Smooth muscle cell of the pulmonary artery (primary cell): ENCODE measurements around the gene PTPRCAP. TPM values are rescaled to one million over a fixed set of nuclear protein-coding genes. Genes with fewer than 3 reads are reported as not detected.

ENCODE experiments used
- total RNA-seq: library from RNA; depleted of rRNA; stranded (reverse); fragments of >200 nt; gene quantifications from 2 replicates; pipeline ENCODE4 v1.2.3, GENCODE V29; 2014

PTPRCAP gene
- 0.17 and 0.46 TPM in 2 replicates for total RNA-seq

GRCh38 chr11:67437082-67437808, at the start of gene PTPRCAP:
Gene PTPRCAP (minus strand): TSS chr11:67437682. CDS start chr11:67437619, 63 bp downstream.

GRCh38 chr11:67482827-67483798, 45.6 kb upstream of the PTPRCAP start, which contains the start of gene AIP:
Gene AIP (plus strand): TSS chr11:67483026. CDS start chr11:67483159, 133 bp downstream.

GRCh38 chr11:67468759-67469507, 31.5 kb upstream of the PTPRCAP start, which contains the start of gene TMEM134:
Gene TMEM134 (minus strand): TSS chr11:67469251. CDS start chr11:67469192, 59 bp downstream.

GRCh38 chr11:67455054-67455453, 17.6 kb upstream of the PTPRCAP start, which contains the start of gene CABP4:
Gene CABP4 (plus strand): TSS chr11:67455354. CDS start chr11:67455424, 70 bp downstream.

GRCh38 chr11:67452141-67452952, 14.9 kb upstream of the PTPRCAP start, which contains the start of gene GPR152:
Gene GPR152 (minus strand): TSS chr11:67452729. CDS start chr11:67452724, 5 bp downstream.

GRCh38 chr11:67428052-67429001, 9.2 kb downstream of the PTPRCAP start, which contains the start of gene RPS6KB2:
Gene RPS6KB2 (plus strand): TSS chr11:67428494. CDS start chr11:67428546, 52 bp downstream.

GRCh38 chr11:67415501-67416304, 21.8 kb downstream of the PTPRCAP start, which contains the start of gene CARNS1:
Gene CARNS1 (plus strand): TSS chr11:67415678. CDS start chr11:67416200, 522 bp downstream.

GRCh38 chr11:67401495-67402191, 35.8 kb downstream of the PTPRCAP start, which contains the start of gene PPP1CA:
Gene PPP1CA (minus strand): TSS chr11:67401858. CDS start chr11:67401782, 76 bp downstream.

GRCh38 chr11:67391304-67392182, 45.9 kb downstream of the PTPRCAP start, which contains the start of gene RAD9A:
Gene RAD9A (plus strand): TSS chr11:67391986. CDS start chr11:67392045, 59 bp downstream.

Other genes starting within 250 kb of the PTPRCAP start
- 38.8 and 44.9 TPM in 2 replicates for gene GRK2, start 171.2 kb downstream of the PTPRCAP start, total RNA-seq
- 31.9 and 57.9 TPM in 2 replicates for gene ANKRD13D, start 148.4 kb downstream of the PTPRCAP start, total RNA-seq
- gene SSH3, start 134.2 kb downstream of the PTPRCAP start, total RNA-seq, result 13.4 and 16.8 TPM in 2 replicates
- gene POLD4, start 84.1 kb downstream of the PTPRCAP start, total RNA-seq, result 39.9 and 47.6 TPM in 2 replicates
- gene CLCF1, start 64.1 kb downstream of the PTPRCAP start, total RNA-seq, result 4.4 and 5.3 TPM in 2 replicates
- gene RAD9A, start 45.7 kb downstream of the PTPRCAP start, total RNA-seq, result 6.9 and 9.8 TPM in 2 replicates
- 102 and 108 TPM in 2 replicates for gene PPP1CA, start 35.8 kb downstream of the PTPRCAP start, total RNA-seq
- gene TBC1D10C, start 33.6 kb downstream of the PTPRCAP start, total RNA-seq, result not detected in 2 replicates
- gene CARNS1, start 22.0 kb downstream of the PTPRCAP start, total RNA-seq, result 0.59 and 0.69 TPM in 2 replicates
- gene RPS6KB2, start 9.2 kb downstream of the PTPRCAP start, total RNA-seq, result 33.7 and 36.5 TPM in 2 replicates
- 88.7 and 110 TPM in 2 replicates for gene CORO1B, start 5.8 kb upstream of the PTPRCAP start, total RNA-seq
- gene GPR152, start 15.0 kb upstream of the PTPRCAP start, total RNA-seq, result not detected in 2 replicates
- gene CABP4, start 17.7 kb upstream of the PTPRCAP start, total RNA-seq, result under 0.01 TPM in 1 of 2 replicates, not detected in the other
- gene TMEM134, start 31.6 kb upstream of the PTPRCAP start, total RNA-seq, result 51.5 and 53.7 TPM in 2 replicates
- 77.1 and 89.2 TPM in 2 replicates for gene AIP, start 45.3 kb upstream of the PTPRCAP start, total RNA-seq
- gene PITPNM1, start 67.7 kb upstream of the PTPRCAP start, total RNA-seq, result 26.5 and 36.7 TPM in 2 replicates
- 18.4 and 25.0 TPM in 2 replicates for gene CDK2AP2, start 70.5 kb upstream of the PTPRCAP start, total RNA-seq
- not detected in 2 replicates for gene CABP2, start 85.8 kb upstream of the PTPRCAP start, total RNA-seq
- gene GSTP1, start 146.1 kb upstream of the PTPRCAP start, total RNA-seq, result 551 and 670 TPM in 2 replicates
- gene NDUFV1, start 169.3 kb upstream of the PTPRCAP start, total RNA-seq, result 103 and 121 TPM in 2 replicates
- 3.4 and 3.9 TPM in 2 replicates for gene NUDT8, start 192.3 kb upstream of the PTPRCAP start, total RNA-seq
- gene TBX10, start 202.1 kb upstream of the PTPRCAP start, total RNA-seq, result not detected in 2 replicates
- not detected in 2 replicates for gene ACY3, start 213.0 kb upstream of the PTPRCAP start, total RNA-seq
- not detected in 2 replicates for gene ALDH3B2, start 236.9 kb upstream of the PTPRCAP start, total RNA-seq